D721Med (cell line): ENCODE results near the gene APOA4.

Experiments
- DNase-seq: peaks from one replicate; pipeline ENCODE4 v3.0.0; 2011; ENCODE audit warnings: low spot score; ENCODE audit not compliant: insufficient read length
- FAIRE-seq: peaks from 2 replicates; lab custom pipeline; 2011; peaks lifted over from hg19 to GRCh38; lab: Jason Lieb, UNC
- CTCF ChIP-seq: IDR thresholded peaks from 2 replicates; pipeline ENCODE4 v1.5.1; 2012; ENCODE audit warnings: mild to moderate bottlenecking, control low read depth; ENCODE audit not compliant: insufficient read depth; ENCODE audit errors: missing control alignments

The APOA4 gene

GRCh38 chr11:116776522-116776984, 46.6 kb downstream of the APOA4 start:
- no peak for FAIRE-seq
- DNase-seq: no peak
- TF ChIP-seq CTCF: no peak

- DNase-seq (no peak), FAIRE-seq (no peak)
- TF ChIP-seq CTCF: no peak
Observed at GRCh38 chr11:116775975-116776374, 47.1 kb downstream of the APOA4 start.

GRCh38 chr11:116774661-116775060, 48.4 kb downstream of the APOA4 start:
- DNase-seq (no peak), FAIRE-seq (no peak)
- TF ChIP-seq CTCF: no peak

GRCh38 chr11:116773203-116774097, 49.7 kb downstream of the APOA4 start:
- no peak for TF ChIP-seq CTCF
- FAIRE-seq: no peak
- no peak for DNase-seq

GRCh38 chr11:116772443-116773202, 50.5 kb downstream of the APOA4 start, which contains the start of gene BUD13:
Gene BUD13 (minus strand): TSS chr11:116772987. CDS start chr11:116772964, 23 bp downstream.
- FAIRE-seq: no peak
- no peak for TF ChIP-seq CTCF
- peak; percentile 78 for DNase-seq

- FAIRE-seq: no peak
- no peak for DNase-seq
- no peak for TF ChIP-seq CTCF
Observed at GRCh38 chr11:116771935-116772334, 51.2 kb downstream of the APOA4 start.
